OCI-LY7 (cell line): ENCODE data around the gene LATS2. TPM values are rescaled to one million over a fixed set of nuclear protein-coding genes. Genes with fewer than 3 reads are reported as not detected.

Experiments used
- BruUV-seq: library from RNA; stranded (reverse); fragments of 400-500 nt; replicated peaks from 2 replicates; lab custom pipeline; 2021; lab: Mats Ljungman, UMichigan
- CTCF ChIA-PET: fragments of 300-600 bp; sonication (Branson Sonifier 250); formaldehyde crosslinking; loops from one replicate; lab custom pipeline; 2022; ENCODE audit warnings: antibody characterized with exemption; ENCODE audit not compliant: unreplicated experiment; lab: Charles Lee
- POLR2A ChIA-PET: fragments of 300-600 bp; sonication (Branson Sonifier 250); formaldehyde crosslinking; loops from one replicate; lab custom pipeline; 2022; ENCODE audit warnings: antibody characterized with exemption; lab: Charles Lee
- DNase-seq: peaks from one replicate; pipeline ENCODE4 v3.0.0-alpha.2; 2015; ENCODE audit warnings: low spot score
- H2AFZ ChIP-seq: fragments of 200-600 bp; sonication (generic), shearing (Covaris generic); 2 replicates; pipeline ENCODE4 v1.6.1; 2014; ENCODE audit warnings: mild to moderate bottlenecking, antibody characterized with exemption, low read length, moderate library complexity
- H3K27ac ChIP-seq: fragments of 200-600 bp; sonication (generic); 2 replicates; pipeline ENCODE4 v1.5.1; 2014; ENCODE audit warnings: mixed run types, low read depth, mild to moderate bottlenecking, moderate library complexity, low read length, inconsistent platforms; ENCODE audit not compliant: poor library complexity, severe bottlenecking
- H3K36me3 ChIP-seq: fragments of 200-600 bp; sonication (generic); 2 replicates; pipeline ENCODE4 v1.6.1; 2014; ENCODE audit warnings: mild to moderate bottlenecking, antibody characterized with exemption, low read length, moderate library complexity, mixed read lengths; ENCODE audit not compliant: insufficient read depth
- H3K4me1 ChIP-seq: fragments of 200-600 bp; sonication (generic); 2 replicates; pipeline ENCODE4 v1.5.1; 2014; ENCODE audit warnings: mild to moderate bottlenecking, low read length; ENCODE audit not compliant: insufficient read depth, poor library complexity, severe bottlenecking
- H3K4me2 ChIP-seq: fragments of 200-600 bp; sonication (generic); 2 replicates; pipeline ENCODE4 v1.6.1; 2014; ENCODE audit warnings: mild to moderate bottlenecking, low read length
- H3K4me3 ChIP-seq: fragments of 200-600 bp; sonication (generic); 2 replicates; pipeline ENCODE4 v1.5.1; 2014; ENCODE audit warnings: mild to moderate bottlenecking, low read depth, low read length; ENCODE audit not compliant: poor library complexity, severe bottlenecking
- H3K79me2 ChIP-seq: fragments of 200-600 bp; sonication (generic); 2 replicates; pipeline ENCODE4 v1.6.1; 2016; ENCODE audit warnings: low read depth, mild to moderate bottlenecking, low read length, moderate library complexity, mixed read lengths; ENCODE audit not compliant: insufficient read depth
- H3K9me2 ChIP-seq: fragments of 200-600 bp; sonication (generic); 2 replicates; pipeline ENCODE4 v1.6.1; 2016; ENCODE audit warnings: mild to moderate bottlenecking, low read length, mixed read lengths; ENCODE audit not compliant: insufficient read depth
- H3K9me3 ChIP-seq: fragments of 200-600 bp; sonication (generic); 2 replicates; pipeline ENCODE4 v1.6.1; 2014; ENCODE audit warnings: mild to moderate bottlenecking, mixed run types, low read length, mixed read lengths
- H4K20me1 ChIP-seq: fragments of 200-600 bp; sonication (generic); 2 replicates; pipeline ENCODE4 v1.6.1; 2014; ENCODE audit warnings: mild to moderate bottlenecking, antibody characterized with exemption, low read length, moderate library complexity, mixed read lengths; ENCODE audit not compliant: insufficient read depth
- CTCF ChIP-seq: fragments of 200-600 bp; sonication (generic); conservative IDR thresholded peaks from 2 replicates; pipeline ENCODE4 v1.5.1; 2014; ENCODE audit warnings: mild to moderate bottlenecking, antibody characterized with exemption, low read length, moderate library complexity, mixed read lengths
- EZH2phosphoT487 ChIP-seq: fragments of 200-600 bp; sonication (generic); IDR thresholded peaks from 2 replicates; pipeline ENCODE4 v1.6.1; 2018; ENCODE audit warnings: low read depth, borderline replicate concordance, mild to moderate bottlenecking, mixed run types, antibody characterized with exemption, low read length, moderate library complexity, mixed read lengths
- intact Hi-C: fragments of 100-400 bp; cut with micrococcal nuclease; formaldehyde crosslinking; loops from one replicate; pipeline ENCODE4 v1.10.0; 2022; ENCODE audit not compliant: unreplicated experiment
- total RNA-seq, 2 experiments: library from RNA; depleted of rRNA in 1 of 2; stranded (reverse); fragments of >200 nt in 1 of 2; shearing (Covaris generic) in 1 of 2; gene quantifications; 2 replicates each; pipeline ENCODE4 v1.2.3, GENCODE V29; 2014 to 2022

Gene LATS2
- total RNA-seq, 2 experiments from 2014 or later: 0.19 to 1.3 TPM

DNA sequence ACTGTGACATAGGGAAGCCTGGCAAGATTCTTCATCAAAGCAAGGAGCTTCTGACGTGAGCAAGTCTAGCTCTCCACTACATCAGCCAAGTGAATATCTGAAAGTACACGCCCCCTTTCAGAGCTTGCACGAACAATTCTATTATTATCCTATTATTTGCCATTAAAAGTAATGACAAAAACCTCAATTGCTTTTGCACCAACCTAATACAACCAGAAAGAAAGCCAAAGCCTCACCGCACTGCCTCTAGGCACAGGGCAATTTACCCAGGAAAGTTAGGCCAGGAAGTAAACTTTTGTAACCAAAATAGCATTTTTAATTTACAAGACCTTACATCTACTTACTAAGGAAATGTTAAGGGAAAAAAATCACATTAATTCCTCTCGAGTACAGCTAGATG lies 41.2 kb downstream of the LATS2 start:
- Histone ChIP-seq H4K20me1 (no peaks in the 10 kb centered on the region), H3K27ac (no peak overlapping the region), H3K36me3 (no peaks in the 10 kb centered on the region), H3K4me1 (no peaks in the 10 kb centered on the region), H3K9me2 (no peaks in the 10 kb centered on the region), H2AFZ (no peak overlapping the region), H3K79me2 (no peaks in the 10 kb centered on the region), H3K4me3 (no peak overlapping the region), H3K9me3 (no peaks in the 10 kb centered on the region), H3K4me2 (no peak overlapping the region)
- intact Hi-C loops: no loop called here
- POLR2A ChIA-PET: interaction anchor here (0.6 to 0.7 kb wide), 3 partner anchors 205 to 496 kb away, joined by 3 to 4 read pairs (median 4); no protein-coding TSS in a partner anchor
- TF ChIP-seq CTCF: no peak
- TF ChIP-seq EZH2phosphoT487: no peak
- no peak for DNase-seq
- CTCF ChIA-PET: no interaction called here
- BruUV-seq: no TSS peak

DNA sequence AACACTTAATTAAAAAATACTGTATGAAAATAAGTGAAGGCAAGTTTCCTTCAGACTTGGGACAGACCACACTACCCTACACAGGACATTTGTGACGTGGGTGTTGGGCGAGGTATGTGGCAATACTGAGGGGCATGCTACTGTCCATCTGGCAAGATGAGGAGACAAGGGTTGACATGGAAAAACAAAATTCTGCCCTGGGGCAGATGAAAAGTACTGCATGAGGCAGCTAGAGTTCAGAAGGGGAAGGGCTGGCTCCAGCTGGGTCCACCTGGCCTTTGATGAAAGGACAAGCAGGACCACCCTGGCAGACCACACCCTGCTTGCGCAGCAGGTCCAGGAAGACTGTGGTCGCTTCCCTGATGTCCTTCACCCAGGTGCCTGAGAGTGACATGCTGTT lies 43.2 kb downstream of the LATS2 start:
- H3K27ac ChIP-seq: no peak overlapping the region
- no TSS peak for BruUV-seq
- H3K4me1 ChIP-seq: no peaks in the 10 kb centered on the region
- ChIA-PET POLR2A (interaction anchor here (0.7 kb wide), 1 partner anchor 1976 kb away, joined by 4 read pairs; no protein-coding TSS in a partner anchor), CTCF (no interaction called here)
- intact Hi-C loops: no loop called here
- no peak for DNase-seq
- H3K79me2 ChIP-seq: no peaks in the 10 kb centered on the region
- no peaks in the 10 kb centered on the region for H3K9me2 ChIP-seq
- H2AFZ ChIP-seq: no peak overlapping the region
- no peak for TF ChIP-seq CTCF
- TF ChIP-seq EZH2phosphoT487: no peak
- no peaks in the 10 kb centered on the region for H3K9me3 ChIP-seq
- H3K36me3 ChIP-seq: no peaks in the 10 kb centered on the region
- H4K20me1 ChIP-seq: no peaks in the 10 kb centered on the region
- H3K4me2 ChIP-seq: no peak overlapping the region
- H3K4me3 ChIP-seq: no peak overlapping the region

DNA sequence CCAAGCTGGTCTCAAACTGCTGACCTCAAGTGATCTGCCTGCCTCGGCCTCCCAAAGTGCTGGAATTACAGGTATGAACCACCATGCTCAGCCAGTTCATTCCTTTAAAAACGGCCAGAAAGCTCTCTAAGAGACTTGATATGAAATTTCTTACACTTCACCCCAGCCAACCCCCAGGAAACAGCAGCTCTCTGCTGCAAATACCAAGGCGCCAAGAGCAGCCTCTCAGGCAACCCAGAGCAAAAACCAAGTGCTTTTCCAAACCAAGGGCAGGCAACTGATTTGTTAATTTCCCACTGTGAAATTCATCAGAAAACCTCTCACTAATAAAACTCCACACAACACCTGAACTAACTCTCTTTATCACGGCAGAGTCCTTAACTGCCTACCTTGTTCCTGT lies 44.9 kb downstream of the LATS2 start:
- Histone ChIP-seq H4K20me1 (no peaks in the 10 kb centered on the region), H3K27ac (no peak overlapping the region), H2AFZ (no peak overlapping the region), H3K79me2 (no peaks in the 10 kb centered on the region), H3K36me3 (no peaks in the 10 kb centered on the region), H3K4me2 (no peak overlapping the region), H3K4me3 (no peak overlapping the region), H3K4me1 (no peaks in the 10 kb centered on the region), H3K9me2 (no peaks in the 10 kb centered on the region), H3K9me3 (no peaks in the 10 kb centered on the region)
- no peak for TF ChIP-seq EZH2phosphoT487
- no peak for DNase-seq
- ChIA-PET CTCF (no interaction called here), POLR2A (interaction anchor here (0.7 kb wide), 1 partner anchor 451 kb away, joined by 3 read pairs; no protein-coding TSS in a partner anchor)
- no TSS peak for BruUV-seq
- intact Hi-C loops: no loop called here
